SK-N-SH treated with all-trans-retinoic acid at 6 μM for 48 hours (cell line): ENCODE results near the gene RBMS1.

Experiments
- ATAC-seq: fragments of 200-7000 bp; cut with Tn5 transposase; 3 replicates; pipeline ENCODE4 v1.9.1; 2020; ENCODE audit warnings: mild to moderate bottlenecking, moderate library complexity
- ARNTL ChIP-seq: fragments of 450-650 bp; formaldehyde crosslinking; IDR thresholded peaks from 2 replicates; pipeline ENCODE4 v1.5.0; 2020; ENCODE audit warnings: low read depth, mild to moderate bottlenecking, moderate library complexity, borderline replicate concordance
- BACH2 ChIP-seq: fragments of 250-450 bp; sonication (Bioruptor Pico); IDR thresholded peaks from 2 replicates; pipeline ENCODE4 v1.9.0; 2021; ENCODE audit warnings: mild to moderate bottlenecking, borderline replicate concordance
- CSDC2 ChIP-seq: fragments of 250-450 bp; sonication (Bioruptor Pico); IDR thresholded peaks from 2 replicates; pipeline ENCODE4 v1.5.0; 2020; ENCODE audit warnings: mild to moderate bottlenecking, moderate library complexity
- ESRRG ChIP-seq: fragments of 250-450 bp; sonication (Bioruptor Pico); IDR thresholded peaks from 2 replicates; pipeline ENCODE4 v1.6.1; 2021; ENCODE audit warnings: mild to moderate bottlenecking
- GLIS3 ChIP-seq: fragments of 250-450 bp; sonication (Bioruptor Pico); IDR thresholded peaks from 2 replicates; pipeline ENCODE4 v1.5.0; 2020; ENCODE audit warnings: mild to moderate bottlenecking, moderate library complexity
- OSR1 ChIP-seq: fragments of 250-450 bp; sonication (Bioruptor Pico); IDR thresholded peaks from 2 replicates; pipeline ENCODE4 v1.8.0; 2022; ENCODE audit warnings: moderate library complexity, mild to moderate bottlenecking, inconsistent platforms
- PPARA ChIP-seq: fragments of 250-450 bp; sonication (Bioruptor Pico); IDR thresholded peaks from 2 replicates; pipeline ENCODE4 v1.5.0; 2020; ENCODE audit warnings: mild to moderate bottlenecking, borderline replicate concordance
- RARB ChIP-seq: fragments of 250-450 bp; sonication (Bioruptor Pico); IDR thresholded peaks from 2 replicates; pipeline ENCODE4 v1.8.0; 2021; ENCODE audit warnings: mild to moderate bottlenecking, moderate library complexity
- SNAI2 ChIP-seq: fragments of 250-450 bp; sonication (Bioruptor Pico); IDR thresholded peaks from 2 replicates; pipeline ENCODE4 v1.5.0; 2020; ENCODE audit warnings: mild to moderate bottlenecking, moderate library complexity
- TCF4 ChIP-seq: fragments of 250-450 bp; sonication (Bioruptor Pico); IDR thresholded peaks from 2 replicates; pipeline ENCODE4 v1.8.0; 2021; ENCODE audit warnings: mild to moderate bottlenecking, moderate library complexity, borderline replicate concordance
- TOX ChIP-seq: fragments of 250-450 bp; sonication (Bioruptor Pico); IDR thresholded peaks from 2 replicates; pipeline ENCODE4 v1.8.0; 2021; ENCODE audit warnings: mild to moderate bottlenecking, moderate library complexity, borderline replicate concordance
- ZC3H10 ChIP-seq: fragments of 250-450 bp; sonication (Bioruptor Pico); IDR thresholded peaks from 2 replicates; pipeline ENCODE4 v1.5.1; 2021; ENCODE audit warnings: mild to moderate bottlenecking, moderate library complexity
- ZFP3 ChIP-seq: fragments of 250-450 bp; sonication (Bioruptor Pico); IDR thresholded peaks from 2 replicates; pipeline ENCODE4 v1.5.0; 2020; ENCODE audit warnings: mild to moderate bottlenecking, moderate library complexity
- ZFP30 ChIP-seq: fragments of 450-650 bp; formaldehyde crosslinking; IDR thresholded peaks from 2 replicates; pipeline ENCODE4 v1.5.0; 2022; ENCODE audit warnings: mild to moderate bottlenecking, moderate library complexity
- ZNF565 ChIP-seq: fragments of 450-650 bp; formaldehyde crosslinking; conservative IDR thresholded peaks from 2 replicates; pipeline ENCODE4 v1.5.0; 2020; ENCODE audit warnings: low read depth, mild to moderate bottlenecking, moderate library complexity
- ZNF70 ChIP-seq: fragments of 450-650 bp; formaldehyde crosslinking; IDR thresholded peaks from 2 replicates; pipeline ENCODE4 v1.5.0; 2020; ENCODE audit warnings: mild to moderate bottlenecking, moderate library complexity
- ZNF8 ChIP-seq: fragments of 450-650 bp; formaldehyde crosslinking; IDR thresholded peaks from 2 replicates; pipeline ENCODE4 v1.5.0; 2020; ENCODE audit warnings: mild to moderate bottlenecking, moderate library complexity
- TF ChIP-seq, protein P1 (sequence below): fragments of 250-450 bp; sonication (Bioruptor Pico); IDR thresholded peaks from 2 replicates; pipeline ENCODE4 v1.5.0; 2020; ENCODE audit warnings: mild to moderate bottlenecking, moderate library complexity
- TF ChIP-seq, protein P2 (sequence below): fragments of 250-450 bp; sonication (Bioruptor Pico); IDR thresholded peaks from 2 replicates; pipeline ENCODE4 v1.8.0; 2020; ENCODE audit warnings: mild to moderate bottlenecking, moderate library complexity, borderline replicate concordance
- TF ChIP-seq, protein P3 (sequence below): fragments of 250-450 bp; sonication (Bioruptor Pico); IDR thresholded peaks from 2 replicates; pipeline ENCODE4 v1.8.0; 2021; ENCODE audit warnings: low read depth, mild to moderate bottlenecking, moderate library complexity, borderline replicate concordance
- TF ChIP-seq, protein P4 (sequence below): fragments of 250-450 bp; sonication (Bioruptor Pico); IDR thresholded peaks from 2 replicates; pipeline ENCODE4 v1.5.1; 2020; ENCODE audit warnings: low read depth, mild to moderate bottlenecking, moderate library complexity

RBMS1 gene

DNA sequence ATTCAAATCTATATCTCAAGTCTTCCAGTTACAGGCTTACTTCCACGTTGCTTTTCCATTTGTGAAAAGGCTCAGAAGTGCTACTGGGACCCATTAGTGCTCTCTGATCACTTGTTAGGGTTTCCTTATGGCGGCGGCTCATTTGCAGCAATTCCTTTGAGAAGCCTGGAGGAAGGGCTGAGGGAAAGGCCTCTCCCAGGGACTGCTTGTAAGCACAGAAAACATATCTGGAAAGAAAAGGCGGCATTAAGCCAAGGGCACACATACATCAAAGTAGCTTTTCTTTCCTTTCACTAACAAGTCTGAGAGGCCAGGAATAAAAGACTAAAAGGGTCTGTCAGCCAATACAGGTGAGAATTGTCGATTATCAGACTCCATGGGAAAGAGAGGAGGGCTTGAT lies 254.2 kb downstream of the RBMS1 start (continued):
- TF ChIP-seq, protein P1, sequence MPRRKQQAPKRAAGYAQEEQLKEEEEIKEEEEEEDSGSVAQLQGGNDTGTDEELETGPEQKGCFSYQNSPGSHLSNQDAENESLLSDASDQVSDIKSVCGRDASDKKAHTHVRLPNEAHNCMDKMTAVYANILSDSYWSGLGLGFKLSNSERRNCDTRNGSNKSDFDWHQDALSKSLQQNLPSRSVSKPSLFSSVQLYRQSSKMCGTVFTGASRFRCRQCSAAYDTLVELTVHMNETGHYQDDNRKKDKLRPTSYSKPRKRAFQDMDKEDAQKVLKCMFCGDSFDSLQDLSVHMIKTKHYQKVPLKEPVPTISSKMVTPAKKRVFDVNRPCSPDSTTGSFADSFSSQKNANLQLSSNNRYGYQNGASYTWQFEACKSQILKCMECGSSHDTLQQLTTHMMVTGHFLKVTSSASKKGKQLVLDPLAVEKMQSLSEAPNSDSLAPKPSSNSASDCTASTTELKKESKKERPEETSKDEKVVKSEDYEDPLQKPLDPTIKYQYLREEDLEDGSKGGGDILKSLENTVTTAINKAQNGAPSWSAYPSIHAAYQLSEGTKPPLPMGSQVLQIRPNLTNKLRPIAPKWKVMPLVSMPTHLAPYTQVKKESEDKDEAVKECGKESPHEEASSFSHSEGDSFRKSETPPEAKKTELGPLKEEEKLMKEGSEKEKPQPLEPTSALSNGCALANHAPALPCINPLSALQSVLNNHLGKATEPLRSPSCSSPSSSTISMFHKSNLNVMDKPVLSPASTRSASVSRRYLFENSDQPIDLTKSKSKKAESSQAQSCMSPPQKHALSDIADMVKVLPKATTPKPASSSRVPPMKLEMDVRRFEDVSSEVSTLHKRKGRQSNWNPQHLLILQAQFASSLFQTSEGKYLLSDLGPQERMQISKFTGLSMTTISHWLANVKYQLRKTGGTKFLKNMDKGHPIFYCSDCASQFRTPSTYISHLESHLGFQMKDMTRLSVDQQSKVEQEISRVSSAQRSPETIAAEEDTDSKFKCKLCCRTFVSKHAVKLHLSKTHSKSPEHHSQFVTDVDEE (CRISPR knock-in tag), result no peak
- no peak for TF ChIP-seq RARB
- TF ChIP-seq PPARA (CRISPR knock-in tag), result no peak
- no peak for TF ChIP-seq ZFP3 (CRISPR knock-in tag)
- no peak for TF ChIP-seq GLIS3 (CRISPR knock-in tag)
- TF ChIP-seq, protein P2, sequence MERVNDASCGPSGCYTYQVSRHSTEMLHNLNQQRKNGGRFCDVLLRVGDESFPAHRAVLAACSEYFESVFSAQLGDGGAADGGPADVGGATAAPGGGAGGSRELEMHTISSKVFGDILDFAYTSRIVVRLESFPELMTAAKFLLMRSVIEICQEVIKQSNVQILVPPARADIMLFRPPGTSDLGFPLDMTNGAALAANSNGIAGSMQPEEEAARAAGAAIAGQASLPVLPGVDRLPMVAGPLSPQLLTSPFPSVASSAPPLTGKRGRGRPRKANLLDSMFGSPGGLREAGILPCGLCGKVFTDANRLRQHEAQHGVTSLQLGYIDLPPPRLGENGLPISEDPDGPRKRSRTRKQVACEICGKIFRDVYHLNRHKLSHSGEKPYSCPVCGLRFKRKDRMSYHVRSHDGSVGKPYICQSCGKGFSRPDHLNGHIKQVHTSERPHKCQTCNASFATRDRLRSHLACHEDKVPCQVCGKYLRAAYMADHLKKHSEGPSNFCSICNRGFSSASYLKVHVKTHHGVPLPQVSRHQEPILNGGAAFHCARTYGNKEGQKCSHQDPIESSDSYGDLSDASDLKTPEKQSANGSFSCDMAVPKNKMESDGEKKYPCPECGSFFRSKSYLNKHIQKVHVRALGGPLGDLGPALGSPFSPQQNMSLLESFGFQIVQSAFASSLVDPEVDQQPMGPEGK (CRISPR knock-in tag), result no peak

DNA sequence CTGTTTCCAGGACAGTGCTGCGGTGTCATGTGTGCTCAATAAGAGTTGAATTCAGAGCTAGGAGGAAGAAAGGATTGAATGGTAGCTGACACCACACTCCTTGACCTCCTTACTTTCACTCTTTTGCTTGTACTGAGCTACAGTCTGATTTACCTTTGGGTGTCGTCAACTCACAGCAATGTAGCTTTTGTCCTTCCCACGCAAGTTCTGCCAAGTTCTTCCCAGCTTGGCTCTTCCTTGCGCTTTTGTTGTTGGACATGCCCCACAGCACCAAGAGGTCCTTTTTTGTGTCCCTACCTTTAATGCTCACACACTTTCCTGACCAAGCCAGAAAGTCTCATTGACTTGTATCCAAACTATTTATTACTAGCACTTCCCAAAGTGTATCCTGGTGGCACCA lies 255.2 kb downstream of the RBMS1 start:
- ATAC-seq, result no peak
- TF ChIP-seq TOX (CRISPR knock-in tag) (no peak), OSR1 (CRISPR knock-in tag) (no peak), ZFP30 (CRISPR knock-in tag) (no peak), ZNF8 (CRISPR knock-in tag) (no peak), TCF4 (CRISPR knock-in tag) (no peak), ZNF565 (CRISPR knock-in tag) (no peak), ESRRG (CRISPR knock-in tag) (no peak), BACH2 (CRISPR knock-in tag) (no peak), GLIS3 (CRISPR knock-in tag) (no peak), PPARA (CRISPR knock-in tag) (no peak), ARNTL (no peak), ZFP3 (CRISPR knock-in tag) (no peak), CSDC2 (CRISPR knock-in tag) (no peak), RARB (no peak)
- TF ChIP-seq, protein P2 (CRISPR knock-in tag), result no peak
- TF ChIP-seq, protein P3, sequence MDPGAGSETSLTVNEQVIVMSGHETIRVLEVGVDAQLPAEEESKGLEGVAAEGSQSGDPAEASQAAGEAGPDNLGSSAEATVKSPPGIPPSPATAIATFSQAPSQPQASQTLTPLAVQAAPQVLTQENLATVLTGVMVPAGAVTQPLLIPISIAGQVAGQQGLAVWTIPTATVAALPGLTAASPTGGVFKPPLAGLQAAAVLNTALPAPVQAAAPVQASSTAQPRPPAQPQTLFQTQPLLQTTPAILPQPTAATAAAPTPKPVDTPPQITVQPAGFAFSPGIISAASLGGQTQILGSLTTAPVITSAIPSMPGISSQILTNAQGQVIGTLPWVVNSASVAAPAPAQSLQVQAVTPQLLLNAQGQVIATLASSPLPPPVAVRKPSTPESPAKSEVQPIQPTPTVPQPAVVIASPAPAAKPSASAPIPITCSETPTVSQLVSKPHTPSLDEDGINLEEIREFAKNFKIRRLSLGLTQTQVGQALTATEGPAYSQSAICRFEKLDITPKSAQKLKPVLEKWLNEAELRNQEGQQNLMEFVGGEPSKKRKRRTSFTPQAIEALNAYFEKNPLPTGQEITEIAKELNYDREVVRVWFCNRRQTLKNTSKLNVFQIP, result no peak
- TF ChIP-seq, all 23 proteins: peak for 0

DNA sequence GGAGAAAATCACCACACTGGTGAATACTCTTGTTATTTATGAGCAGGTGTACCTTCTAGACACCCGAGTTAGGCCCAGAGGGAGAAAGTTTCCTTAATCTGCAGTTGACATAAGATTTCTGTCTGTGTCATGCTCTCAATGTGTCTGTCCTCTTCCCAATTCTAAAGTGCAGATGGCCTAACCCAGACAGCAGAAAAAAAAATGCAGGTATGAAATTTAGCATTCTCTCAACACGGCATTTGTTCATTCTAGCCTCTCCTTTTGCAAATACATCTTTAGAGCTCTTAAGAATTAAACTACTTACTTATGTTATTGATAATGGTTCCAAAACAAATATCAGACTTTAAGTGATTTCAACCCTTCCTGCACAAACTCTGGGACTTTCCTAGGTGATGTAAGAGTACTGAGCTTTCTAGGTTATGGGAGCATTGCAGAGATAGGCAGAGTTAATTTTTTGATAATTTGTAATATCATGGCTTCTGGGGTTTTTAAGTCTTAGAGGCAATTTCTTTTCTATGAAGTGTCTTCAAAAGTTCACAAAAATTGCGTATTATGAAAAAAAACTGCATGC lies 260.6 kb downstream of the RBMS1 start:
- TF ChIP-seq RARB, result no peak
- no peak for TF ChIP-seq SNAI2
- no peak for TF ChIP-seq ZNF70 (CRISPR knock-in tag)
- no peak for TF ChIP-seq TCF4 (CRISPR knock-in tag)
- TF ChIP-seq, protein P2 (CRISPR knock-in tag), result no peak
- no peak for TF ChIP-seq ZNF565 (CRISPR knock-in tag)
- no peak for TF ChIP-seq ARNTL
- no peak for TF ChIP-seq CSDC2 (CRISPR knock-in tag)
- TF ChIP-seq ESRRG (CRISPR knock-in tag), result no peak
- no peak for TF ChIP-seq ZFP30 (CRISPR knock-in tag)
- TF ChIP-seq OSR1 (CRISPR knock-in tag), result no peak
- no peak for TF ChIP-seq ZNF8 (CRISPR knock-in tag)
- TF ChIP-seq, protein P4, sequence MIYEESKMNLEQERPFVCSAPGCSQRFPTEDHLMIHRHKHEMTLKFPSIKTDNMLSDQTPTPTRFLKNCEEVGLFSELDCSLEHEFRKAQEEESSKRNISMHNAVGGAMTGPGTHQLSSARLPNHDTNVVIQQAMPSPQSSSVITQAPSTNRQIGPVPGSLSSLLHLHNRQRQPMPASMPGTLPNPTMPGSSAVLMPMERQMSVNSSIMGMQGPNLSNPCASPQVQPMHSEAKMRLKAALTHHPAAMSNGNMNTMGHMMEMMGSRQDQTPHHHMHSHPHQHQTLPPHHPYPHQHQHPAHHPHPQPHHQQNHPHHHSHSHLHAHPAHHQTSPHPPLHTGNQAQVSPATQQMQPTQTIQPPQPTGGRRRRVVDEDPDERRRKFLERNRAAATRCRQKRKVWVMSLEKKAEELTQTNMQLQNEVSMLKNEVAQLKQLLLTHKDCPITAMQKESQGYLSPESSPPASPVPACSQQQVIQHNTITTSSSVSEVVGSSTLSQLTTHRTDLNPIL (CRISPR knock-in tag), result no peak
- TF ChIP-seq, protein P3, result no peak
- no peak for TF ChIP-seq PPARA (CRISPR knock-in tag)
- no peak for TF ChIP-seq ZFP3 (CRISPR knock-in tag)
- TF ChIP-seq ZC3H10 (CRISPR knock-in tag), result no peak
- no peak for ATAC-seq
